Liver (tissue), 9 donors: ENCODE measurements around the gene NEAT1. TPM values are rescaled to one million over a fixed set of nuclear protein-coding genes. Genes with fewer than 3 reads are reported as not detected.

Experiments used
- DNase-seq: peaks from one replicate; pipeline ENCODE4 v3.0.0-alpha.2; 2017; ENCODE audit warnings: low spot score
- H3K27ac ChIP-seq, 2 donors: one replicate each; pipeline ENCODE4 v1.7.0; 2013; ENCODE audit warnings: inconsistent platforms in 2 of 2, low read length in 2 of 2, control low read depth in 1 of 2, low read depth in 1 of 2, mild to moderate bottlenecking in 1 of 2
- H3K27me3 ChIP-seq, 4 donors: one replicate each; pipeline versions ENCODE4 v1.6.1 to v1.7.0; 2013; ENCODE audit warnings: low read length in 3 of 4, inconsistent platforms in 1 of 4, mild to moderate bottlenecking in 1 of 4, moderate library complexity in 1 of 4; ENCODE audit not compliant: control insufficient read depth in 4 of 4, insufficient read depth in 4 of 4
- H3K36me3 ChIP-seq, 4 donors: one replicate each; pipeline versions ENCODE4 v1.6.1 to v1.7.0; 2013; ENCODE audit warnings: low read length in 3 of 4, mild to moderate bottlenecking in 3 of 4, low read depth in 1 of 4, moderate library complexity in 1 of 4; ENCODE audit not compliant: control insufficient read depth in 4 of 4, insufficient read depth in 3 of 4
- H3K4me1 ChIP-seq, 4 donors: one replicate each; pipeline versions ENCODE4 v1.6.1 to v1.7.0; 2013; ENCODE audit warnings: low read length in 3 of 4, mild to moderate bottlenecking in 3 of 4, moderate library complexity in 1 of 4; ENCODE audit not compliant: control insufficient read depth in 4 of 4, insufficient read depth in 4 of 4
- H3K4me3 ChIP-seq, 3 donors: one replicate each; pipeline versions ENCODE4 v1.6.1 to v1.7.0; 2013; ENCODE audit warnings: low read length in 3 of 3, control low read depth in 1 of 3, low read depth in 1 of 3, mild to moderate bottlenecking in 1 of 3
- H3K9ac ChIP-seq, 2 donors: one replicate each; pipeline ENCODE4 v1.7.0; 2013; ENCODE audit warnings: low read length in 2 of 2, mild to moderate bottlenecking in 2 of 2, moderate library complexity in 2 of 2, control low read depth in 1 of 2, low read depth in 1 of 2
- H3K9me3 ChIP-seq, 4 donors: one replicate each; pipeline versions ENCODE4 v1.6.1 to v1.7.0; 2013; ENCODE audit warnings: low read length in 3 of 4; ENCODE audit not compliant: control insufficient read depth in 4 of 4
- ATF3 ChIP-seq: IDR thresholded peaks from 2 replicates; pipeline ENCODE4 v1.6.1; 2016; ENCODE audit warnings: antibody characterized with exemption
- CTCF ChIP-seq: fragments of 150-350 bp; IDR thresholded peaks from 2 replicates; pipeline ENCODE4 v1.5.1; 2017; ENCODE audit warnings: improper control_type of control experiment, low read depth, low read length; ENCODE audit not compliant: missing input control
- EGR1 ChIP-seq, 2 donors: IDR thresholded peaks; 2 replicates each; pipeline ENCODE4 v1.6.1; 2016 to 2018; ENCODE audit warnings: antibody characterized with exemption in 2 of 2, low read depth in 2 of 2
- FOXA1 ChIP-seq: IDR thresholded peaks from 2 replicates; pipeline ENCODE4 v1.6.1; 2016; ENCODE audit warnings: antibody characterized with exemption
- FOXA2 ChIP-seq: IDR thresholded peaks from 2 replicates; pipeline ENCODE4 v1.6.1; 2016; ENCODE audit warnings: antibody characterized with exemption
- GABPA ChIP-seq, 2 donors: IDR thresholded peaks in 1 of 2; conservative IDR thresholded peaks in 1 of 2; 2 replicates each; pipeline ENCODE4 v1.6.1; 2016; ENCODE audit warnings: antibody characterized with exemption in 2 of 2, mild to moderate bottlenecking in 1 of 2, moderate library complexity in 1 of 2
- HNF4A ChIP-seq, 2 donors: conservative IDR thresholded peaks; 2 replicates each; pipeline ENCODE4 v1.6.1; 2016; ENCODE audit warnings: antibody characterized with exemption in 2 of 2, mild to moderate bottlenecking in 2 of 2
- HNF4G ChIP-seq: IDR thresholded peaks from 2 replicates; pipeline ENCODE4 v1.6.1; 2016; ENCODE audit warnings: antibody characterized with exemption
- JUND ChIP-seq, 2 donors: IDR thresholded peaks; 2 replicates each; pipeline ENCODE4 v1.6.1; 2016; ENCODE audit warnings: antibody characterized with exemption in 2 of 2
- MAX ChIP-seq: IDR thresholded peaks from 2 replicates; pipeline ENCODE4 v1.6.1; 2016; ENCODE audit warnings: antibody characterized with exemption
- NR2F2 ChIP-seq: IDR thresholded peaks from 2 replicates; pipeline ENCODE4 v1.6.1; 2016; ENCODE audit warnings: antibody characterized with exemption
- RAD21 ChIP-seq, 2 donors: IDR thresholded peaks; 2 replicates each; pipeline ENCODE4 v1.6.1; 2016; ENCODE audit warnings: antibody characterized with exemption in 2 of 2, mild to moderate bottlenecking in 2 of 2
- REST ChIP-seq: IDR thresholded peaks from 2 replicates; pipeline ENCODE4 v1.6.1; 2016; ENCODE audit warnings: antibody characterized with exemption, mild to moderate bottlenecking
- RXRA ChIP-seq, 2 donors: IDR thresholded peaks; 2 replicates each; pipeline ENCODE4 v1.6.1; 2017 to 2018; ENCODE audit warnings: antibody characterized with exemption in 2 of 2, mild to moderate bottlenecking in 1 of 2
- SP1 ChIP-seq: IDR thresholded peaks from 2 replicates; pipeline ENCODE4 v1.6.1; 2018; ENCODE audit warnings: antibody characterized with exemption, mild to moderate bottlenecking
- TAF1 ChIP-seq: conservative IDR thresholded peaks from 2 replicates; pipeline ENCODE4 v1.6.1; 2016; ENCODE audit warnings: antibody characterized with exemption, mild to moderate bottlenecking
- YY1 ChIP-seq: IDR thresholded peaks from 2 replicates; pipeline ENCODE4 v1.6.1; 2016; ENCODE audit warnings: antibody characterized with exemption, mild to moderate bottlenecking
- ZBTB33 ChIP-seq: IDR thresholded peaks from 2 replicates; pipeline ENCODE4 v1.6.1; 2016; ENCODE audit warnings: antibody characterized with exemption
- WGBS: extraction: QIAGEN DNeasy Blood & Tissue Kit; methylation state at CpG from one replicate; pipeline ENCODE4 v1.1.7; 2013; 5-methylcytosine and 5-hydroxymethylcytosine counted together
- polyA plus RNA-seq, 2 donors: library from polyadenylated mRNA; stranded (reverse) in 1 of 2; unstranded in 1 of 2; fragments of 200-250 nt in 1 of 2; fragments of >200 nt in 1 of 2; fragmentation: Nextera tagmentation in 1 of 2; extraction: Ambion mirVana in 1 of 2; gene quantifications; one replicate each; pipeline versions ENCODE4 v1.2.1 to v1.2.3, GENCODE V29; 2013 to 2015
- total RNA-seq, 2 donors: library from RNA; depleted of rRNA; stranded (reverse); fragments of >200 nt; gene quantifications; one replicate each; pipeline ENCODE4 v1.2.3, GENCODE V29; 2014
- donor health status: healthy.
- donor health status: healthy.
- donor health status: healthy.
- donor health status: healthy.
- donor health status: healthy.

Gene NEAT1
- total RNA-seq (1,000 to 10,000 TPM in 1 of 2 donors, 10 to 100 TPM in 1; 29.6 to 1,968 TPM), polyA plus RNA-seq (100 to 1,000 TPM in 1 of 2 donors, 10 to 100 TPM in 1; 50.2 to 111 TPM)

- peak in 1 of 2 donors; percentile 45 for TF ChIP-seq GABPA (IDR thresholded peaks at IDR 0.05 in 1 of 2, conservative IDR thresholded peaks at IDR 0.05 in 1 of 2)
- peak; percentile 88 for TF ChIP-seq NR2F2
- no peak for TF ChIP-seq HNF4G
- TF ChIP-seq MAX = peak; percentile 74
- TF ChIP-seq ZBTB33 = peak; percentile 83
- peak; percentile 79 for TF ChIP-seq SP1
- peak; percentile 41 to 56 for TF ChIP-seq JUND (IDR thresholded peaks at IDR 0.05)
- TF ChIP-seq FOXA1 = peak; percentile 58
- peak; percentile 100 for TF ChIP-seq TAF1
- TF ChIP-seq RXRA (IDR thresholded peaks at IDR 0.05) = peak; percentile 89 to 94
- peak; percentile 65 for TF ChIP-seq ATF3
- TF ChIP-seq RAD21 (IDR thresholded peaks at IDR 0.05) = peak; percentile 44 to 55
- TF ChIP-seq REST = peak; percentile 95
- peak in 1 of 2 donors; percentile 92 for TF ChIP-seq EGR1 (IDR thresholded peaks at IDR 0.05; ENCODE audit: low read depth in 2 of 2)
- peak in 1 of 2 donors; percentile 44 for TF ChIP-seq HNF4A (conservative IDR thresholded peaks at IDR 0.05)
- peak; percentile 29 for TF ChIP-seq FOXA2
- TF ChIP-seq CTCF = no peak
- peak; percentile 61 for TF ChIP-seq YY1
- H3K27ac ChIP-seq = peak within 1 kb of the TSS; percentile 99 to 100
- H3K4me1 ChIP-seq = peaks cover 2 to 31% (median 7%) of the 10 kb centered on the region in 4 donors
- H3K9ac ChIP-seq = peak within 1 kb of the TSS; percentile 98 to 100
- H3K27me3 ChIP-seq = no peaks in the 10 kb centered on the region
- WGBS = under 1% methylated on average over 40 of the region's 40 CpGs
- peak within 1 kb of the TSS; percentile 63 to 99 (median 73) for H3K4me3 ChIP-seq
- H3K9me3 ChIP-seq = no peaks in the 10 kb centered on the region
- H3K36me3 ChIP-seq = peaks cover 0 to 2% (median 0%) of the 10 kb centered on the region in 4 donors
- peak; percentile 98 for DNase-seq
These were observed at the start of gene NEAT1 for GRCh38 chr11:65422633-65423515. NEAT1 (plus strand) TSS chr11:65422798.
